ENCODE results near the gene TBATA.

- TF ChIP-seq TAF1 (conservative IDR thresholded peaks at IDR 0.05) (no peak), CTCF (IDR thresholded peaks at IDR 0.05; ENCODE audit: low read depth, low read length, missing input control) (no peak), ATF3 (IDR thresholded peaks at IDR 0.05) (no peak), ZBTB33 (IDR thresholded peaks at IDR 0.05) (no peak), YY1 (IDR thresholded peaks at IDR 0.05) (no peak), RAD21 (IDR thresholded peaks at IDR 0.05) (no peak)
These were observed 6.8 kb downstream of the TBATA start for GRCh38 chr10:70778267-70778924.

Measured in liver (tissue), 3 donors.